HG03439 (cell line): Measurements from ENCODE around the gene RAB3B.
"Not testable (repeated sequence)": the region's sequence is repeated elsewhere in the genome, so short reads cannot be mapped to it uniquely, and the experiment has no call there.

Experiments used
- ATAC-seq: cut with Tn5 transposase; IDR thresholded peaks from one replicate; pipeline ENCODE4 v1.9.1; 2021; ENCODE audit warnings: mild to moderate bottlenecking, moderate library complexity; ENCODE audit not compliant: unreplicated experiment

The RAB3B gene

GRCh38 chr1:51875836-51876235 lies 114.7 kb downstream of the RAB3B start:
- no peak for ATAC-seq

GRCh38 chr1:51875291-51875772 lies 115.2 kb downstream of the RAB3B start:
- ATAC-seq: no peak

- ATAC-seq: not testable (repeated sequence)
These were observed 117.2 kb downstream of the RAB3B start for GRCh38 chr1:51873270-51873669.

GRCh38 chr1:51871351-51871975 lies 119.0 kb downstream of the RAB3B start:
- no peak for ATAC-seq

- no peak for ATAC-seq
These were observed 119.7 kb downstream of the RAB3B start for GRCh38 chr1:51870603-51871350.

GRCh38 chr1:51867479-51868232 lies 122.8 kb downstream of the RAB3B start:
- ATAC-seq: no peak

GRCh38 chr1:51863384-51863783 lies 127.1 kb downstream of the RAB3B start:
- ATAC-seq: no peak

GRCh38 chr1:51861669-51862068 lies 128.8 kb downstream of the RAB3B start:
- ATAC-seq: no peak

- no peak for ATAC-seq
These were observed 130.8 kb downstream of the RAB3B start for GRCh38 chr1:51859735-51860134.

GRCh38 chr1:51859333-51859732 lies 131.2 kb downstream of the RAB3B start:
- no peak for ATAC-seq

GRCh38 chr1:51858892-51859291 lies 131.6 kb downstream of the RAB3B start:
- ATAC-seq: no peak
